ENCODE data around the gene ARL2.
"Not testable (repeated sequence)": the region's sequence is repeated elsewhere in the genome, so short reads cannot be mapped to it uniquely, and the experiment has no call there.

Gene ARL2

GRCh38 chr11:64974124-64974523 lies 39.8 kb upstream of the ARL2 start:
- Histone ChIP-seq H3K36me3 (replicated peaks) (no peaks in the 10 kb centered on the region), H3K4me3 (ENCODE audit: low read depth, low read length) (no peak overlapping the region), H3K27ac (no peak overlapping the region), H3K27me3 (replicated peaks) (no peaks in the 10 kb centered on the region)
- in situ Hi-C loops (cut with HindIII; ENCODE audit: low pct_ligation_motif_present, low sequenced_read_pairs): no loop called here
- no peak for DNase-seq
- no peak for TF ChIP-seq CTCF (IDR thresholded peaks at IDR 0.05; ENCODE audit: low read depth, low read length, missing control alignments)

- H3K27me3 ChIP-seq (replicated peaks): no peaks in the 10 kb centered on the region
- H3K27ac ChIP-seq: no peak overlapping the region
- H3K4me3 ChIP-seq (ENCODE audit: low read depth, low read length): no peak overlapping the region
- H3K36me3 ChIP-seq (replicated peaks): no peaks in the 10 kb centered on the region
- DNase-seq: no peak
- in situ Hi-C loops (cut with HindIII; ENCODE audit: low pct_ligation_motif_present, low sequenced_read_pairs): no loop called here
- TF ChIP-seq CTCF (IDR thresholded peaks at IDR 0.05; ENCODE audit: low read depth, low read length, missing control alignments): no peak
Observed at GRCh38 chr11:64976651-64977050, 37.3 kb upstream of the ARL2 start.

- H3K4me3 ChIP-seq (ENCODE audit: low read depth, low read length); H3K36me3 ChIP-seq (replicated peaks); H3K27ac ChIP-seq; H3K27me3 ChIP-seq (replicated peaks); in situ Hi-C loops (cut with HindIII; ENCODE audit: low pct_ligation_motif_present, low sequenced_read_pairs); DNase-seq: not testable (repeated sequence)
Observed at GRCh38 chr11:64983339-64983738, 30.6 kb upstream of the ARL2 start.

- TF ChIP-seq CTCF (IDR thresholded peaks at IDR 0.05; ENCODE audit: low read depth, low read length, missing control alignments): no peak
- H3K27ac ChIP-seq: no peak overlapping the region
- no peaks in the 10 kb centered on the region for H3K36me3 ChIP-seq (replicated peaks)
- in situ Hi-C loops (cut with HindIII; ENCODE audit: low pct_ligation_motif_present, low sequenced_read_pairs): no loop called here
- no peak overlapping the region for H3K4me3 ChIP-seq (ENCODE audit: low read depth, low read length)
- DNase-seq: no peak
- no peaks in the 10 kb centered on the region for H3K27me3 ChIP-seq (replicated peaks)
Observed at GRCh38 chr11:64987998-64988854, 25.7 kb upstream of the ARL2 start.

- Histone ChIP-seq H3K27me3 (replicated peaks) (no peaks in the 10 kb centered on the region), H3K4me3 (ENCODE audit: low read depth, low read length) (no peak overlapping the region), H3K36me3 (replicated peaks) (no peaks in the 10 kb centered on the region), H3K27ac (no peak overlapping the region)
- DNase-seq: no peak
- in situ Hi-C loops (cut with HindIII; ENCODE audit: low pct_ligation_motif_present, low sequenced_read_pairs): no loop called here
- no peak for TF ChIP-seq CTCF (IDR thresholded peaks at IDR 0.05; ENCODE audit: low read depth, low read length, missing control alignments)
Observed at GRCh38 chr11:64989416-64989815, 24.5 kb upstream of the ARL2 start.

- DNase-seq: peak; percentile 26
- in situ Hi-C loops (cut with HindIII; ENCODE audit: low pct_ligation_motif_present, low sequenced_read_pairs): no loop called here
- H3K4me3 ChIP-seq (ENCODE audit: low read depth, low read length): no peak overlapping the region
- H3K27me3 ChIP-seq (replicated peaks): no peaks in the 10 kb centered on the region
- no peak overlapping the region for H3K27ac ChIP-seq
- H3K36me3 ChIP-seq (replicated peaks): no peaks in the 10 kb centered on the region
- no peak for TF ChIP-seq CTCF (IDR thresholded peaks at IDR 0.05; ENCODE audit: low read depth, low read length, missing control alignments)
Observed at GRCh38 chr11:64990222-64990923, 23.6 kb upstream of the ARL2 start.
